GM12878 (cell line): ENCODE data around the gene CCDC32. TPM values are rescaled to one million over a fixed set of nuclear protein-coding genes. Genes with fewer than 3 reads are reported as not detected.

Experiments
- ATAC-seq: fragments of 200-7000 bp; cut with Tn5 transposase; 3 replicates; pipeline ENCODE4 v1.9.1; 2020; ENCODE audit warnings: mild to moderate bottlenecking, moderate library complexity
- BruUV-seq: library from RNA; stranded (reverse); fragments of 400-500 nt; replicated peaks from 2 replicates; lab custom pipeline; 2021; lab: Mats Ljungman, UMichigan
- CTCF ChIA-PET: fragments of 300-600 bp; sonication (Branson Sonifier 250); formaldehyde crosslinking; extraction: SDS; loops from one replicate; lab custom pipeline; 2021; ENCODE audit warnings: inconsistent platforms; lab: Yijun Ruan, JAX
- POLR2A ChIA-PET: fragments of 350-600 bp; formaldehyde crosslinking; extraction: SDS; loops from one replicate; lab custom pipeline; 2021; ENCODE audit warnings: inconsistent platforms; lab: Charles Lee
- RAD21 ChIA-PET: fragments of 300-600 bp; sonication (Branson Sonifier 250); formaldehyde crosslinking; loops from one replicate; lab custom pipeline; 2023; ENCODE audit warnings: antibody characterized with exemption; ENCODE audit not compliant: unreplicated experiment; lab: Charles Lee
- SMC1A ChIA-PET: fragments of 300-600 bp; sonication (Branson Sonifier 250); formaldehyde crosslinking; loops from one replicate; lab custom pipeline; 2023; ENCODE audit not compliant: unreplicated experiment, uncharacterized antibody; lab: Charles Lee
- DNase-seq: peaks from one replicate; pipeline ENCODE4 v3.0.0-alpha.2; 2011; ENCODE audit warnings: low read depth, low spot score
- FAIRE-seq: peaks from 3 replicates; lab custom pipeline; 2011; peaks lifted over from hg19 to GRCh38; lab: Jason Lieb, UNC
- H2AFZ ChIP-seq: 2 replicates; pipeline ENCODE4 v1.6.0; 2011; ENCODE audit warnings: low read depth, low read length, control low read depth; ENCODE audit not compliant: control insufficient read depth
- H3K27ac ChIP-seq: 2 replicates; pipeline ENCODE4 v1.5.1; 2011; ENCODE audit warnings: control low read depth; ENCODE audit not compliant: control insufficient read depth, insufficient read depth
- H3K27me3 ChIP-seq, 2 experiments: replicated peaks in 1 of 2; 2 replicates each; pipeline versions ENCODE4 v1.6.0 to v1.6.1; 2011; ENCODE audit warnings: low read length in 1 of 2; ENCODE audit not compliant: control insufficient read depth in 2 of 2, insufficient read depth in 2 of 2
- H3K36me3 ChIP-seq, 2 experiments: 2 replicates each; pipeline ENCODE4 v1.5.1; 2011; ENCODE audit warnings: low read length in 1 of 2; ENCODE audit not compliant: control insufficient read depth in 2 of 2, insufficient read depth in 2 of 2
- H3K4me1 ChIP-seq: 2 replicates; pipeline ENCODE4 v1.6.1; 2011; ENCODE audit warnings: mild to moderate bottlenecking, low read length, moderate library complexity, mixed read lengths; ENCODE audit not compliant: control insufficient read depth, insufficient read depth
- H3K4me2 ChIP-seq: 2 replicates; pipeline ENCODE4 v1.6.0; 2011; ENCODE audit warnings: control low read depth; ENCODE audit not compliant: control insufficient read depth, insufficient read depth
- H3K4me3 ChIP-seq: fragments of 200-600 bp; sonication (generic); 2 replicates; pipeline ENCODE4 v1.5.1; 2016
- H3K79me2 ChIP-seq: 2 replicates; pipeline ENCODE4 v1.6.0; 2011; ENCODE audit warnings: low read length; ENCODE audit not compliant: control insufficient read depth, insufficient read depth
- H3K9ac ChIP-seq: 2 replicates; pipeline ENCODE4 v1.8.0; 2011; ENCODE audit warnings: low read length, control low read depth, mixed read lengths; ENCODE audit not compliant: control insufficient read depth, insufficient read depth
- H3K9me3 ChIP-seq: replicated peaks from 3 replicates; pipeline ENCODE4 v1.5.1; 2011; ENCODE audit warnings: mild to moderate bottlenecking, low read length; ENCODE audit not compliant: control insufficient read depth, insufficient read depth
- H4K20me1 ChIP-seq: 2 replicates; pipeline ENCODE4 v1.6.0; 2011; ENCODE audit not compliant: control insufficient read depth, insufficient read depth
- ATF7 ChIP-seq: fragments of 450-650 bp; IDR thresholded peaks from 2 replicates; pipeline ENCODE4 v1.6.1; 2016; ENCODE audit warnings: low read depth, mild to moderate bottlenecking
- BMI1 ChIP-seq: fragments of 450-650 bp; IDR thresholded peaks from 2 replicates; pipeline ENCODE4 v1.6.1; 2016; ENCODE audit warnings: mild to moderate bottlenecking, moderate library complexity, borderline replicate concordance
- CHD2 ChIP-seq: IDR thresholded peaks from 2 replicates; pipeline ENCODE4 v1.6.1; 2011; ENCODE audit warnings: low read depth, low read length, improper control_type of control experiment, borderline replicate concordance
- EED ChIP-seq: sonication (generic); IDR thresholded peaks from 2 replicates; pipeline ENCODE4 v1.6.1; 2016; ENCODE audit warnings: antibody characterized with exemption, low read depth
- EP300 ChIP-seq, 2 experiments: fragments of 150-350 bp in 1 of 2; IDR thresholded peaks; 2 replicates each; pipeline ENCODE4 v1.6.1; 2011 to 2012; ENCODE audit warnings: low read depth in 2 of 2, low read length in 2 of 2, borderline replicate concordance in 1 of 2, improper control_type of control experiment in 1 of 2, inconsistent platforms in 1 of 2; ENCODE audit not compliant: control insufficient read depth in 1 of 2
- FOXM1 ChIP-seq: IDR thresholded peaks from 2 replicates; pipeline ENCODE4 v1.6.1; 2012; ENCODE audit warnings: low read depth, mild to moderate bottlenecking, inconsistent platforms, low read length, moderate library complexity
- IRF4 ChIP-seq: IDR thresholded peaks from 2 replicates; pipeline ENCODE4 v1.6.1; 2011; ENCODE audit warnings: low read depth, low read length
- MEF2A ChIP-seq: IDR thresholded peaks from 2 replicates; pipeline ENCODE4 v1.6.1; 2011; ENCODE audit warnings: low read depth, mild to moderate bottlenecking, low read length, moderate library complexity; ENCODE audit not compliant: insufficient read depth
- MEF2B ChIP-seq: fragments of 450-650 bp; IDR thresholded peaks from 2 replicates; pipeline ENCODE4 v1.6.1; 2018; ENCODE audit warnings: mild to moderate bottlenecking, moderate library complexity; ENCODE audit not compliant: partially characterized antibody, poor library complexity, severe bottlenecking
- NFYA ChIP-seq: IDR thresholded peaks from 2 replicates; pipeline ENCODE4 v1.6.1; 2011; ENCODE audit warnings: low read depth, mild to moderate bottlenecking, low read length, improper control_type of control experiment, borderline replicate concordance
- RAD51 ChIP-seq: fragments of 450-650 bp; IDR thresholded peaks from 2 replicates; pipeline ENCODE4 v1.6.1; 2016; ENCODE audit warnings: moderate library complexity, mild to moderate bottlenecking, inconsistent platforms
- SIN3A ChIP-seq: IDR thresholded peaks from 2 replicates; pipeline ENCODE4 v1.6.1; 2012; ENCODE audit warnings: low read depth, low read length, improper control_type of control experiment
- SP1 ChIP-seq: IDR thresholded peaks from one replicate; pipeline ENCODE4 v1.6.1; 2011; ENCODE audit warnings: low read depth, low read length
- TBL1XR1 ChIP-seq: IDR thresholded peaks from 2 replicates; pipeline ENCODE4 v1.6.1; 2012; ENCODE audit warnings: low read depth, low read length, improper control_type of control experiment
- YY1 ChIP-seq: IDR thresholded peaks from 2 replicates; pipeline ENCODE4 v1.6.1; 2011; ENCODE audit warnings: low read depth, mild to moderate bottlenecking, low read length
- WGBS: methylation state at CpG from one replicate; pipeline ENCODE4 v1.1.6; 2016; ENCODE audit warnings: low lambda C conversion rate; ENCODE audit not compliant: insufficient replicate concordance, insufficient coverage; ENCODE audit errors: missing lambda C conversion rate; 5-methylcytosine and 5-hydroxymethylcytosine counted together
- in situ Hi-C: fragments of 300-500 bp; cut with MboI; formaldehyde crosslinking; loops from 9 replicates; pipeline ENCODE4 v1.14.3; 2018; ENCODE audit warnings: mixed read lengths
- intact Hi-C: fragments of 100-400 bp; cut with micrococcal nuclease; formaldehyde crosslinking; loops from one replicate; pipeline ENCODE4 v1.14.2; 2022; ENCODE audit not compliant: unreplicated experiment
- polyA plus RNA-seq, 11 experiments: library from polyadenylated mRNA; depleted of rRNA in 4 of 11; unstranded in 6 of 11; stranded (reverse) in 5 of 11; fragments of >200 nt; fragmentation: Nextera tagmentation in 4 of 11; fragmentation: Illumina TruSeq in 1 of 11; extraction: Ambion mirVana in 4 of 11; extraction: Trizol in 1 of 11; gene quantifications; 1 replicate in 1 of 11; 2 replicates in 10 of 11; pipeline versions ENCODE4 v1.2.1 to v1.2.3, GENCODE V29; 2011 to 2016; ENCODE audit warnings: inconsistent platforms in 2 of 11, missing spikeins in 2 of 11, low read depth in 1 of 11
- total RNA-seq, 4 experiments: library from RNA; depleted of rRNA in 3 of 4; stranded (reverse); fragments of >200 nt in 3 of 4; fragmentation: Illumina TruSeq in 1 of 4; extraction: Trizol in 1 of 4; gene quantifications; 2 replicates each; pipeline versions ENCODE4 v1.2.1 to v1.2.3, GENCODE V29; 2013 to 2021
- TF ChIP-seq, protein P1 (sequence below): fragments of 450-650 bp; IDR thresholded peaks from 2 replicates; pipeline ENCODE4 v1.6.1; 2016; ENCODE audit warnings: mild to moderate bottlenecking
- TF ChIP-seq, protein P2 (sequence below): IDR thresholded peaks from 2 replicates; pipeline ENCODE4 v1.6.1; 2012; ENCODE audit warnings: improper control_type of control experiment, low read depth, low read length; ENCODE audit not compliant: insufficient replicate concordance

Gene CCDC32
- total and polyA plus RNA-seq, 10 of the 15 experiments (the other 5 are each of a cell fraction or from before 2014, with no cell fraction given), result 30.2 to 74.3 (median 46.5) TPM

- H2AFZ ChIP-seq, result no peak overlapping the region
- peak overlapping the region; percentile 33 for H3K9ac ChIP-seq
- no peaks in the 10 kb centered on the region for H3K27me3 ChIP-seq
- peak; percentile 94 for DNase-seq
- H3K4me2 ChIP-seq, result peak overlapping the region; percentile 90
- peak; percentile 96 for FAIRE-seq
- ChIA-PET SMC1A (interaction anchor here (0.6 to 6.2 kb wide), 10 partner anchors 9 to 207 kb away, joined by 3 to 60 read pairs (median 6); partner anchors contain the start of genes CCDC32 and RPUSD2), CTCF (interaction anchor here (0.6 to 1.5 kb wide), 6 partner anchors 12 to 448 kb away, joined by 3 to 5 read pairs (median 4); partner anchors contain the start of gene RPUSD2), RAD21 (interaction anchor here (0.9 to 2.3 kb wide), 12 partner anchors 9 to 320 kb away, joined by 3 to 23 read pairs (median 5); partner anchors contain the start of genes CCDC32 and RPUSD2), POLR2A (interaction anchor here (0.7 to 1.9 kb wide), 8 partner anchors 9 to 321 kb away, joined by 3 to 11 read pairs (median 5); partner anchors contain the start of genes CCDC32 and RPUSD2)
- intact Hi-C loops, result loop anchor here (2.0 kb wide), 1 partner anchor 14 kb away; the partner anchor contains the start of gene CCDC32
- BruUV-seq, result TSS peak; percentile 3
- peak overlapping the region; percentile 89 for H3K27ac ChIP-seq
- H3K36me3 ChIP-seq, result peaks cover 0 to 10% of the 10 kb centered on the region in 2 experiments; a peak in 1 of 4 replicates
- no peaks in the 10 kb centered on the region for H4K20me1 ChIP-seq
- peaks cover 78% of the 10 kb centered on the region for H3K4me1 ChIP-seq
- peak overlapping the region; percentile 17; the same call in 1 of the 2 replicates for H3K4me3 ChIP-seq
- no peaks in the 10 kb centered on the region; the same call in 2 of the 3 replicates for H3K9me3 ChIP-seq
- WGBS, result under 1% methylated on average over 6 of the region's 6 CpGs
- peaks cover 15% of the 10 kb centered on the region for H3K79me2 ChIP-seq
- in situ Hi-C loops, result no loop called here
- ATAC-seq, result peak; percentile 89
- TF ChIP-seq BMI1 (peak; percentile 78), RAD51 (peak; percentile 65), MEF2B (peak; percentile 84), ATF7 (peak; percentile 83), SP1 (no peak), TBL1XR1 (peak; percentile 92; the same call in 1 of the 2 replicates), EED (peak; percentile 99), YY1 (0 out of 2 replicates have a peak, but pooled peaks have one; percentile 32), IRF4 (peak; percentile 89), EP300 (IDR thresholded peaks at IDR 0.05; ENCODE audit: borderline replicate concordance in 1 of 2, control insufficient read depth in 1 of 2, low read depth in 2 of 2, low read length in 2 of 2) (peak; percentile 93 to 95), NFYA (no peak), CHD2 (peak; percentile 68), FOXM1 (peak; percentile 90), MEF2A (peak; percentile 66), SIN3A (no peak)
- TF ChIP-seq, protein P1, sequence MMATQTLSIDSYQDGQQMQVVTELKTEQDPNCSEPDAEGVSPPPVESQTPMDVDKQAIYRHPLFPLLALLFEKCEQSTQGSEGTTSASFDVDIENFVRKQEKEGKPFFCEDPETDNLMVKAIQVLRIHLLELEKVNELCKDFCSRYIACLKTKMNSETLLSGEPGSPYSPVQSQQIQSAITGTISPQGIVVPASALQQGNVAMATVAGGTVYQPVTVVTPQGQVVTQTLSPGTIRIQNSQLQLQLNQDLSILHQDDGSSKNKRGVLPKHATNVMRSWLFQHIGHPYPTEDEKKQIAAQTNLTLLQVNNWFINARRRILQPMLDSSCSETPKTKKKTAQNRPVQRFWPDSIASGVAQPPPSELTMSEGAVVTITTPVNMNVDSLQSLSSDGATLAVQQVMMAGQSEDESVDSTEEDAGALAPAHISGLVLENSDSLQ, result peak; percentile 82
- TF ChIP-seq, protein P2, sequence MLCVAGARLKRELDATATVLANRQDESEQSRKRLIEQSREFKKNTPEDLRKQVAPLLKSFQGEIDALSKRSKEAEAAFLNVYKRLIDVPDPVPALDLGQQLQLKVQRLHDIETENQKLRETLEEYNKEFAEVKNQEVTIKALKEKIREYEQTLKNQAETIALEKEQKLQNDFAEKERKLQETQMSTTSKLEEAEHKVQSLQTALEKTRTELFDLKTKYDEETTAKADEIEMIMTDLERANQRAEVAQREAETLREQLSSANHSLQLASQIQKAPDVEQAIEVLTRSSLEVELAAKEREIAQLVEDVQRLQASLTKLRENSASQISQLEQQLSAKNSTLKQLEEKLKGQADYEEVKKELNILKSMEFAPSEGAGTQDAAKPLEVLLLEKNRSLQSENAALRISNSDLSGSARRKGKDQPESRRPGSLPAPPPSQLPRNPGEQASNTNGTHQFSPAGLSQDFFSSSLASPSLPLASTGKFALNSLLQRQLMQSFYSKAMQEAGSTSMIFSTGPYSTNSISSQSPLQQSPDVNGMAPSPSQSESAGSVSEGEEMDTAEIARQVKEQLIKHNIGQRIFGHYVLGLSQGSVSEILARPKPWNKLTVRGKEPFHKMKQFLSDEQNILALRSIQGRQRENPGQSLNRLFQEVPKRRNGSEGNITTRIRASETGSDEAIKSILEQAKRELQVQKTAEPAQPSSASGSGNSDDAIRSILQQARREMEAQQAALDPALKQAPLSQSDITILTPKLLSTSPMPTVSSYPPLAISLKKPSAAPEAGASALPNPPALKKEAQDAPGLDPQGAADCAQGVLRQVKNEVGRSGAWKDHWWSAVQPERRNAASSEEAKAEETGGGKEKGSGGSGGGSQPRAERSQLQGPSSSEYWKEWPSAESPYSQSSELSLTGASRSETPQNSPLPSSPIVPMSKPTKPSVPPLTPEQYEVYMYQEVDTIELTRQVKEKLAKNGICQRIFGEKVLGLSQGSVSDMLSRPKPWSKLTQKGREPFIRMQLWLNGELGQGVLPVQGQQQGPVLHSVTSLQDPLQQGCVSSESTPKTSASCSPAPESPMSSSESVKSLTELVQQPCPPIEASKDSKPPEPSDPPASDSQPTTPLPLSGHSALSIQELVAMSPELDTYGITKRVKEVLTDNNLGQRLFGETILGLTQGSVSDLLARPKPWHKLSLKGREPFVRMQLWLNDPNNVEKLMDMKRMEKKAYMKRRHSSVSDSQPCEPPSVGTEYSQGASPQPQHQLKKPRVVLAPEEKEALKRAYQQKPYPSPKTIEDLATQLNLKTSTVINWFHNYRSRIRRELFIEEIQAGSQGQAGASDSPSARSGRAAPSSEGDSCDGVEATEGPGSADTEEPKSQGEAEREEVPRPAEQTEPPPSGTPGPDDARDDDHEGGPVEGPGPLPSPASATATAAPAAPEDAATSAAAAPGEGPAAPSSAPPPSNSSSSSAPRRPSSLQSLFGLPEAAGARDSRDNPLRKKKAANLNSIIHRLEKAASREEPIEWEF, result peak; percentile 92
Observed at GRCh38 chr15:40550341-40551037, 14.4 kb downstream of the CCDC32 start.
